Ovary (tissue), 9 donors: ENCODE results near the gene QRICH1. TPM values are rescaled to one million over a fixed set of nuclear protein-coding genes. Genes with fewer than 3 reads are reported as not detected.

ENCODE experiments used
- DNase-seq, 5 donors: peaks; one replicate each; pipeline ENCODE4 v3.0.0-alpha.2; 2019 to 2020
- H3K27ac ChIP-seq, 2 donors: fragments of 200-600 bp; one replicate each; pipeline versions ENCODE4 v1.5.1 to v1.8.0; 2019 to 2022
- H3K27me3 ChIP-seq: fragments of 200-600 bp; one replicate; pipeline ENCODE4 v1.8.0; 2022
- H3K36me3 ChIP-seq: fragments of 200-600 bp; sonication (generic); one replicate; pipeline ENCODE4 v1.5.1; 2019
- H3K4me1 ChIP-seq: one replicate; pipeline ENCODE4 v1.8.1; 2013; ENCODE audit warnings: mild to moderate bottlenecking, moderate library complexity; ENCODE audit not compliant: insufficient read depth
- H3K4me3 ChIP-seq: fragments of 200-600 bp; sonication (generic); one replicate; pipeline ENCODE4 v1.5.1; 2017
- H3K9me3 ChIP-seq, 2 donors: fragments of 200-600 bp in 1 of 2; sonication (generic) in 1 of 2; one replicate each; pipeline versions ENCODE4 v1.5.1 to v1.8.1; 2013 to 2019; ENCODE audit warnings: mild to moderate bottlenecking in 1 of 2, moderate library complexity in 1 of 2
- EP300 ChIP-seq: sonication (generic); formaldehyde crosslinking; IDR thresholded peaks from one replicate; pipeline ENCODE4 v1.6.1; 2017; ENCODE audit warnings: antibody characterized with exemption
- POLR2A ChIP-seq: fragments of 450-650 bp; IDR thresholded peaks from one replicate; pipeline ENCODE4 v1.6.1; 2017; ENCODE audit warnings: antibody characterized with exemption, mild to moderate bottlenecking, moderate library complexity
- WGBS, 3 donors: extraction: QIAGEN DNeasy Blood & Tissue Kit in 1 of 3; methylation state at CpG; one replicate each; pipeline versions ENCODE4 v1.1.5 to v1.1.7; 2013 to 2017; 5-methylcytosine and 5-hydroxymethylcytosine counted together
- intact Hi-C, 4 donors: fragments of 100-400 bp; cut with DNase I; formaldehyde crosslinking; loops; one replicate each; pipeline versions ENCODE4 v1.11.0 to v1.15.1; 2022 to 2023
- polyA plus RNA-seq, 2 donors: library from polyadenylated mRNA; stranded (reverse); fragments of 200-250 nt in 1 of 2; fragments of 350-450 nt in 1 of 2; fragmentation: Illumina TruSeq in 1 of 2; extraction: RNeasy Lipid Tissue Mini Kit (QIAGEN cat#74804) in 1 of 2; gene quantifications; one replicate each; pipeline ENCODE4 v1.2.3, GENCODE V29; 2013 to 2014
- total RNA-seq, 7 donors: library from RNA; depleted of rRNA in 2 of 7; stranded (reverse); fragments of >200 nt in 2 of 7; fragmentation: NEBNext Ultra II Directional in 3 of 7; extraction: Animal tissue kit (Norgen Biotek cat#: 25700) in 3 of 7; gene quantifications; one replicate each; pipeline versions ENCODE4 v1.1.0 to v1.2.4, GENCODE V29; 2016 to 2023
- TF ChIP-seq, protein P1 (sequence below), 3 donors: fragments of 450-650 bp in 2 of 3; fragments of 200-600 bp in 1 of 3; IDR thresholded peaks; one replicate each; pipeline versions ENCODE4 v1.5.1 to v1.8.0; 2016 to 2022; ENCODE audit warnings: antibody characterized with exemption in 3 of 3, mild to moderate bottlenecking in 1 of 3
- donor health status: DM: no; HTN: no; CAD: no; lungs with moderate emphysema.
- donor health status: DM: no; HTN: no; CAD: no.
- donor health status: Bipolar disorder and iron deficiency.
- donor health status: DM: yes; HTN: yes; CAD: no.
- donor health status: DM: no; HTN: no; CAD: no.
- donor health status: DM: yes; HTN: yes; CAD: no.

Gene QRICH1
- total and polyA plus RNA-seq, 9 donors = 46.2 to 104 (median 82.8) TPM

DNA sequence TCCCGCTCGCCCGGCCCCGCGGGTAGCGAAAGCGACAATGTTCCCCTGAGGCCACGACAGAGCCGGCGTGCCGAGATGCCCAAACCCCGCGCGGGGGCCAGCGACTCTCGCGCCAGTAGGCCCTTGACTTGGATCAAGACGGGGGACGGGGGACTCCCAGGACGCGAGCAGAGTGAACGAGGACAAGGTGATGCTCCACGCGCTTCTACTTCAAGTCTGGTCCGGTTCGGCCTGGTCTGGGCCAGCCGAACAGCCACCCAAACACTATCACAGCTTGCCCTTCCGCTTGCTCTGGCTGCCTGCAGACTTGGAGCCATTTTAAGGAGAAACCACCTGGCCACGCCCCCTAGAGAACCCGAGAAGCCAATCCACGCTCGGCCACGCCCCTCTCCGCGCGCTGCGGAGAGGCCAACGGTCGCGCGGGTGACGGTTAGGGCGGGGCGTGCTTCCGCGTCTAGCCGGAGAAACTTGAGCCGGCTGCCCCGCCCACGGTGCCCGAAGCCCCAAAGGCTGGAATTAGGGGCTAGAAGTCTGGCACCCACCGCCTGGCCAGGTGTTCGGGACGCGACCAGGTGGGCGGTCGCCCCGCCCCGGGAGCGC, 72.6 kb downstream of the QRICH1 start:
- 0 to 1% (median 0%) methylated on average over 52 to 60 of the region's 60 CpGs for WGBS, 3 donors
- TF ChIP-seq EP300 (no peak), POLR2A (peak; percentile 92)
- TF ChIP-seq, protein P1, sequence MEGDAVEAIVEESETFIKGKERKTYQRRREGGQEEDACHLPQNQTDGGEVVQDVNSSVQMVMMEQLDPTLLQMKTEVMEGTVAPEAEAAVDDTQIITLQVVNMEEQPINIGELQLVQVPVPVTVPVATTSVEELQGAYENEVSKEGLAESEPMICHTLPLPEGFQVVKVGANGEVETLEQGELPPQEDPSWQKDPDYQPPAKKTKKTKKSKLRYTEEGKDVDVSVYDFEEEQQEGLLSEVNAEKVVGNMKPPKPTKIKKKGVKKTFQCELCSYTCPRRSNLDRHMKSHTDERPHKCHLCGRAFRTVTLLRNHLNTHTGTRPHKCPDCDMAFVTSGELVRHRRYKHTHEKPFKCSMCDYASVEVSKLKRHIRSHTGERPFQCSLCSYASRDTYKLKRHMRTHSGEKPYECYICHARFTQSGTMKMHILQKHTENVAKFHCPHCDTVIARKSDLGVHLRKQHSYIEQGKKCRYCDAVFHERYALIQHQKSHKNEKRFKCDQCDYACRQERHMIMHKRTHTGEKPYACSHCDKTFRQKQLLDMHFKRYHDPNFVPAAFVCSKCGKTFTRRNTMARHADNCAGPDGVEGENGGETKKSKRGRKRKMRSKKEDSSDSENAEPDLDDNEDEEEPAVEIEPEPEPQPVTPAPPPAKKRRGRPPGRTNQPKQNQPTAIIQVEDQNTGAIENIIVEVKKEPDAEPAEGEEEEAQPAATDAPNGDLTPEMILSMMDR (IDR thresholded peaks at IDR 0.05) = no peak
- intact Hi-C loops = loop anchor here in 1 of 4 donors (10.0 kb wide), 1 partner anchor 107 kb away; the partner anchor contains the start of gene ARIH2
- DNase-seq = peak; percentile 99 to 100 (median 100)
- Histone ChIP-seq H3K27me3 (no peaks in the 10 kb centered on the region), H3K36me3 (no peaks in the 10 kb centered on the region), H3K9me3 (no peaks in the 10 kb centered on the region), H3K4me3 (peak overlapping the region; percentile 94), H3K27ac (peak overlapping the region; percentile 97 to 98), H3K4me1 (peaks cover 12% of the 10 kb centered on the region)

DNA sequence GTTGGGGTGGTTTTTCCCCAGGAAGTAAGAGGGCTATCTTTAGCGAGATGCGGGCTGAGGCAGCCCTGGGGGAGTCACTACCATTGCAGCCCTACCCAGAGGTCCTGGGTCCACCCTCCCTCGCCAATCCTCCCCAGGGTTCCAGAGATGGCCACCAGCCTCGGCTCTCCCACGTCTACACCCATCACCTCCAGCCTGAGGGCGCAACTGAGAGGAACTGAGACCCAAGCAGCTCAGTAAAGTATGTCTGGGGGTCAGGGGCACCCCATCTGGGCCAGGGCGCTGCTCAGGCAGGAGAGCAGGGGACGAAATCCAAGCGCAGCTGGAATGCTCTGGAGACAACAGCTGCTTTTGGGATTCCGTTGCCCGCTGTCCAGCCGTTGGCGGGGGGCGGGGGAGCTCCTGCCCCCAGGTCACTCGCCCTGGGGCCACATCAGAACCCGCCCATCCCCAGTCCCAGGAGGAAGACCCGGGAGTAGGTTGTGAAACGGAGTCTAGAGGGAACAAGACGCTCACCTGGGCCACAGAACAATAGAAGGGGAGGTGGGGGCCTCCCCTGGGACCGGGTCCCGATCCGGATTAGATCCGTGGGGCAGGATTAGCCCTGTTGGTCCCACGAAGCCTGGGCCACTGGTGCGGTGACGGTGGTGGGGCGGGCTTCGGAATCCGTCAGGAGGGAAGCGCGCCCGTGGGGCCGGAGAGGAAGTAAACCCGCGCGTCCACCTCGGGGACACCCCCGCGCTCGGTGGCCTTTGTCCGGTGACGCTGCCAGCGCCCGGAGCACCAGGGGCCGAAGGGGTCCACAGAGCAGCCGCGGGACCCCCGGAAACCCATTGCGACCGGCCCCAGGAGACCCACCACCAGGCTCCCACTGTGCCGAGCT, 73.3 kb downstream of the QRICH1 start:
- Histone ChIP-seq H3K36me3 (no peaks in the 10 kb centered on the region), H3K9me3 (no peaks in the 10 kb centered on the region), H3K4me3 (peak overlapping the region; percentile 94), H3K27me3 (no peaks in the 10 kb centered on the region), H3K4me1 (peaks cover 10% of the 10 kb centered on the region), H3K27ac (peak overlapping the region; percentile 70 to 98)
- DNase-seq = peak in 4 of 5 donors; percentile 50 to 70 (median 62)
- TF ChIP-seq, protein P1 (IDR thresholded peaks at IDR 0.05) = no peak
- TF ChIP-seq POLR2A (no peak), EP300 (no peak)
- WGBS, 3 donors = 2 to 3% (median 3%) methylated on average over 50 to 51 of the region's 51 CpGs
- intact Hi-C loops = loop anchor here in 1 of 4 donors (10.0 kb wide), 1 partner anchor 106 kb away; the partner anchor contains the start of gene ARIH2

GRCh38 chr3:49019941-49020329, 73.9 kb downstream of the QRICH1 start:
- DNase-seq = peak in 2 of 5 donors; percentile 30 to 40
- Histone ChIP-seq H3K4me1 (peaks cover 10% of the 10 kb centered on the region), H3K4me3 (peak overlapping the region; percentile 94), H3K9me3 (no peaks in the 10 kb centered on the region), H3K36me3 (no peaks in the 10 kb centered on the region), H3K27me3 (no peaks in the 10 kb centered on the region), H3K27ac (no peak overlapping the region)
- intact Hi-C loops = loop anchor here in 1 of 4 donors (10.0 kb wide), 1 partner anchor 105 kb away; the partner anchor contains the start of gene ARIH2
- TF ChIP-seq EP300 = no peak
- TF ChIP-seq, protein P1 (IDR thresholded peaks at IDR 0.05) = no peak
- WGBS, 3 donors = 45 to 57% (median 49%) methylated on average over 12 of the region's 12 CpGs

GRCh38 chr3:49018707-49019006, 75.2 kb downstream of the QRICH1 start:
- intact Hi-C loops = no loop called here
- Histone ChIP-seq H3K4me1 (peaks cover 10% of the 10 kb centered on the region), H3K36me3 (no peaks in the 10 kb centered on the region), H3K9me3 (no peaks in the 10 kb centered on the region), H3K27me3 (no peaks in the 10 kb centered on the region), H3K4me3 (peak overlapping the region; percentile 59), H3K27ac (peak overlapping the region in 1 of 2 donors; percentile 61)
- TF ChIP-seq, protein P1 (IDR thresholded peaks at IDR 0.05) = no peak
- TF ChIP-seq POLR2A = no peak
- TF ChIP-seq EP300 = no peak
- WGBS, 3 donors = 2 to 3% (median 3%) methylated on average over 18 of the region's 18 CpGs
- DNase-seq = no peak
